RKO (cell line): Measurements from ENCODE around the gene RAB2B.
"Not testable (repeated sequence)": the region's sequence is repeated elsewhere in the genome, so short reads cannot be mapped to it uniquely, and the experiment has no call there.

Source experiments
- DNase-seq: peaks from one replicate; pipeline ENCODE4 v3.0.0-alpha.2; 2016; ENCODE audit warnings: low spot score

The RAB2B gene

DNA sequence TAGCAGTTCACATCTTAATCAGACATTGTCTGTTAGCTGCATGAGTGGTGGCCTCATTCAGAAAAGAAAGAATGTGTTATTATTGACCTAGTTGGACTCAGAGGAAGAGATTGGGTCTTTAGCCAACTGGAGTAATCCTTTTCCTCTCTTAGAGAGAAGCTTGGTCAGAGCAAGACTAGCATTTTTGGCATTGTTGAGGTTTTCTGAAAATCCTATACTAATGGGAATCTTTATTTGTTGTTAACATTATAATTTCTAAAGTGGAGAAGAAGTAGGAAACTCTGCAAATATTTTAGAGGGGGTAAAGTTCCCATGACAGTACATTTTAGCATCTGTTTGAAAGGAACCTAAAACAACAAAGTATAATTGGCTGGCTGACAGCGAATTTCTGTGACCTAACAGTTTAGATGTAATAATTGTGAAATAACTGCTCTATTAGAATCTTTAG lies 9.9 kb upstream of the RAB2B start:
- no peak for DNase-seq

DNA sequence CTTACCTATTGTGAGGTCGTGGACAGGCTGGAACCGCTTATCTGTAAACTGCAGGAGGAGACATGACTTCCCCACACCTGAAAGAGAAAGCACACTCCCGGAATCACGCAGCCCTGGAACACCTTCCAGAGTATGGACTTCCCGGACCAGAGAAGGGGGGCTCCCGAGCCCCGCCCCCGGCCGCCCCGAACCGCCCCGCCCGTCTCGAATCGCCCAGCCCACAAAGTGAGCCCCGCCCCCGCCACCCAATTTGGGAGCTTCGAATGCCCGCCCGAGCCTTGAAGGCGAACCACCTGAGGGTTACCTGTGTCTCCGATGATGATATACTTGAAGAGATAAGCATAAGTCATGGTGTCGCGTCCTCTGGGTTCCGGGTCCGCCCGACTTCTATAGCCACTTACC lies 235 bp downstream of the RAB2B start:
- no peak for DNase-seq

DNA sequence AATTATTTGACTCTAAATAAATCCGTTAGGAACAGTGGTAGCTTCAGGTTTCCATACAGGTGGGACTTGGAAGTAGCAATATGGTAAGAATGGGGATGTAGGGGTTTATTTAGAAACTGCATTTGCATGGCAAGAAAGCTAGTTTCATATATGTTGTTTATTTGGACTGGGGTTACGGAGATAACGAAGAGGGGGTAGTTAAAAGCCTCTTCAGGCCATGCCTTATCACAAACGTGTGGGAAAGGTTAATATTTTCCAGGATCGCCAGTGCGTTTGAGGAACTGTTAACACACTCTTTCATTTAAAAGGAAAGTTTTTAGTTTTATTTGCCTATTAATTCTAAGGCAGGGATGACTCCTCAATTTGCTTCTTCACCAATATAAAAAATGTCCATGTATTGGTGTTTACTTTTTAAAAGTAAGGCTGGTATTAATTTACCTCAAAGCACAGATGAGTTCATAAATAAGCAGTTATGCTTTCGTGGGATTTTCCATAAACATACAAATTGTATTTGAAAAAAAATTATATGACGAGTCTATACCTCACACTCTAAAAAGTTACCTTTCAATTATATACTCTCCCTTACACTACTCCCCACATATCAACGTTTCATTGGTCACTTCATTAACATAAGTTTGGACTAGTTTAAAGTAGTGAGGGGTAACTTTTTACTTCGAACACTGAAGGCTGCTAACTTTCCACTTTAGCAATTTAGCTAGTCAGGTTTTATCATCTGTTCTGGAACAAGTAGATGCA lies 814 bp downstream of the RAB2B start:
- peak; percentile 43 for DNase-seq

DNA sequence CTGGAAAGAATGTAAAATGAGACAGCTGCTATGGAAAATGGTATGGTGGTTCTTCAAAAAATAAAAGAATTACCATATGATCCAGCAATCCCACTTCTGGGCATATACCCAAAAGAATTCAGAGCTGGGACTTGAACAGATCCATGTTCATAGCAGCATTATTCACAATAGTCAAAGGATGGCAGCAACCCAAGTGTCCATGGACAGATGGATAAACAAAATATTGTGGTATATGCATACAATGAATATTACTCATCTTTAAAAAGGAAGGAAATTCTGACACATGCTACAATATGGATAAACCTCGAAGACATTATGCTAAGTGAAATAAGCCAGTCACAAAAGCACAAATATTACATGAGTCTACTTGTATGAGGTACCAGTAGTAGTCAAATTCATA lies 9.1 kb downstream of the RAB2B start:
- DNase-seq, result no peak

DNA sequence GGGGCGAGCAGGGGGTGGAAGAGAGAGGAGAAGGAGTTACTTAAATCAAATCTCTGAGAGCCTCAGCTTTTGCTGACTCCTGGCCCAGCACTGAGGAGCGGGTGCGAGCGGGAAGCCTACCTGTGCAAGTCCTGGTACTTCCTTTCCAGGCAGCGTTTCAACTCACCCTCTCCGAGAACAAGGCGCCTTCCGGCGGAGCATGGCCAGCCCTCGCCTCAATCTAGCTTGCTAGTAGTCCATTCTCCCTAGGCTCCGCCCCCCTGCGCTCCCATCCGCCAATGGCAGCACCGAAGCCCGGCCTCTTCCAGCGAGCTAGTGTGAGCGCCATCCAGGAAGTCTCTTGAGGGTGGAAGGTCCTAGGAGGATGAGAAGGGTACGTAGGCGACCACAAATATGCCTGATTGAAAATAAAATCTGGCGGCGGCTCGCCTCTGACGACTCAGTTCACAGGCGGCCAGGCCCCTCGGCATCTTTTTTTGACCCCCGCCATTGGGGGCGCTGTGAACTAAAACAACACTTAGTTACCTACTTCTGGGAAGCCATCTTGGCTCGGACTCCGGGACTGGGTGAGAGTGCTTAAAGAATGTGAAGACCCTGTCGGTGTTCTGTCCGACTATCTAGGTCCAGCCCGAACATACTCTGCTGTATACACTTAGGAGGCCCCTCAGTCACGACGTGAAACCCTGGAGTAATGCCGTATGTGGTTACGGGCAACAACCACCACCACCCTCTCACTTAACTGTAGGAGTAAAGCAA lies 20.7 kb downstream of the RAB2B start, which contains the start of gene CHD8:
Gene CHD8, minus strand, starts transcription at position 212 of the 756 bp plus-strand sequence. CDS start 24,480 bp downstream, outside the sequence.
- peak; percentile 100 for DNase-seq

DNA sequence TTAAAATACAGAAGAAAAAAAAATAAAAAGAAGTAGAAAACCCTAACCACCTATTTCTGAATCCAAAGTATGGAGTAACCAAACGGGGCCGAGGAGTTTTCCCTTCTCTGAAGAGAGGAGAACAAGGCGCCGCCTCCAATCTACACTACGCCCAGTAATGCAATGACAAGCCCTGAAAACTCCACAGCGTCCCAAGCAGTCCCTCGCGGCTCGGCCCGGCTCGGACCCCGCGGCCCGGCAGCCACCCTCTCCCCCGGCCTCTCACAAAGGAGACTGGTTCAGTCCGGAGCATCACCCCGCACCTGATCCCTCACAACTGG lies 21.2 kb downstream of the RAB2B start:
- no peak for DNase-seq

DNA sequence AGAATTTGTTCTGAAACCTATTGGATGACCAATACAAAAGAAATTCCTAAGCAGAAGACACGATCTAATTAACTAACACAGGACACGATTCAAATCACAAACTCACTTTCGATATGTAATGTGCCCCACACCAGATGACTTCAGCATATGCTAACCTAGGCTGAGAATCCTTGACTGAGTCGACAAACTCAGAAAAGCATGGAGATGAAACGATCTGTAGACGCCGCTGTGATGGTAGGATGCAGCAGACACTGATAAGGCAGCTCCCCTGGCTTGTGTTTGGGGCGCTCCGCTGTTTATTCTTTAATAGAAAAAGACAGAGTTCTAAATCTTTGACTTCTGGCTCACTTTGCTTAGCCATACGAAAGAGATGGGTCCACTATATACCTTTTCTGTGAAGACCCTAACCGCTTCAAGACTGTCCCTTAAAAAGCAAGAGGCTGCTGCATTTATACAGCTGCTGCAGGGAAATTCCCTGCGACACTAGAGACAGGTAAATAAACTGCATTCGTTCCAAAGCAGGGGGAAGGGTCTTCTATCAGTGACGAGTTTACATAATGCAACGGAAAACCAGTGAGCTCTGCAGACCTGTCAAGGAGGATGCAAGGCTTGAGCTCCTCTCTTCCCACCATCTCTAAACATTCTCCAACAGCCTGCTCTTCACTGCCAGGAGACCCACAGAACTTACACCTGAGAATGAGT lies 21.8 kb downstream of the RAB2B start:
- peak; percentile 63 for DNase-seq

DNA sequence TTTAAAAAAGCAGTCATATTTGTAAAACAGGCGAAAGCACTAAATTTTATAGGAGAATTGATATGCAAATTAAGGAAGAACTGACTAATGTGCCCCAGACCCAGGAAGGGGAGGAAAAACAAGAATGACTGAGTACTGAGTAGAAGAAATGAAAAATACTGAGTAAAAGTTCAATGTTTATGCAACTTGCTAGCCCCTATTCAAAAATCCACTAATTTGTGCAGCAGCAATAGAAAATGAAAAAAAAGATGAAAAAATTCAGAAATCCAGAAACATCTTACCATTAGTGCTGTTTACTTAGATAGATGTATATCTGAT lies 26.9 kb downstream of the RAB2B start:
- DNase-seq, result no peak

DNA sequence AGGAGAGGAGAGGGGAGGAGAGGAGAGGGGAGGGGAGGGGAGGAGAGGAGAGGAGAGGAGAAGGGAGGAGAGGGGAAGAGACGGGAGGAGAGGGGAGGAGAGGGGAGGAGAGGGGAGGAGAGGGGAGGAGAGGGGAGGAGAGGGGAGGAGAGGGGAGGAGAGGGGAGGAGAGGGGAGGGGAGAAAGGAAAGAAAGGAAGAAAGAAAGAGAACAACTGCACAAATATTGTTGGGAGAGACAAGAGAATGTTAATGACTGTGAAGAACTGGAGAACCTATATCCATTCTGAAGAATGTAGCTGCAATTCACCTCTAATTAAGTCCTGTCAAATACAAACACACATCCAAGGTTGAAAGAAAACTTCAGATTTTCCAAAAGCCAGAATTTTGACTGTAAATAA lies 34.1 kb downstream of the RAB2B start:
- not testable (repeated sequence) for DNase-seq

DNA sequence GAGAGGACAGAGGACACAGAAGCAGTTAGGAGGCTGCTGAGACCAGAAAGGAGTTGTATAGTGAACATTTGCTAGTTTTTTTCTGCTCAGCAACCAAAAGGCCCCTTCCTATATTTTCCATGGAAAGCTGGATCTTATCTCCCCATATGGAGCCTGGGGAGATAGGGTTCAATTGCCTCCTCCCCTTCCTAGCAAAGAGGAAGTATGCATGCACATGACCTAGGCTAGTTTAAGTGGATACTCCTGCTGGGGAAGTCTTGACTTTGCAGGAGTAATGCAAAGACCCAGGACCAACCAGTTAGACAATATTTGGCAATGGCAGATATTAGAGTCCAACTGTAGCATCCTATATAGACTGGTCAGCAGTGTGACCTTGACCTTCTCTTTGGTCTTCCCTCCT lies 35.9 kb downstream of the RAB2B start:
- DNase-seq, result no peak

DNA sequence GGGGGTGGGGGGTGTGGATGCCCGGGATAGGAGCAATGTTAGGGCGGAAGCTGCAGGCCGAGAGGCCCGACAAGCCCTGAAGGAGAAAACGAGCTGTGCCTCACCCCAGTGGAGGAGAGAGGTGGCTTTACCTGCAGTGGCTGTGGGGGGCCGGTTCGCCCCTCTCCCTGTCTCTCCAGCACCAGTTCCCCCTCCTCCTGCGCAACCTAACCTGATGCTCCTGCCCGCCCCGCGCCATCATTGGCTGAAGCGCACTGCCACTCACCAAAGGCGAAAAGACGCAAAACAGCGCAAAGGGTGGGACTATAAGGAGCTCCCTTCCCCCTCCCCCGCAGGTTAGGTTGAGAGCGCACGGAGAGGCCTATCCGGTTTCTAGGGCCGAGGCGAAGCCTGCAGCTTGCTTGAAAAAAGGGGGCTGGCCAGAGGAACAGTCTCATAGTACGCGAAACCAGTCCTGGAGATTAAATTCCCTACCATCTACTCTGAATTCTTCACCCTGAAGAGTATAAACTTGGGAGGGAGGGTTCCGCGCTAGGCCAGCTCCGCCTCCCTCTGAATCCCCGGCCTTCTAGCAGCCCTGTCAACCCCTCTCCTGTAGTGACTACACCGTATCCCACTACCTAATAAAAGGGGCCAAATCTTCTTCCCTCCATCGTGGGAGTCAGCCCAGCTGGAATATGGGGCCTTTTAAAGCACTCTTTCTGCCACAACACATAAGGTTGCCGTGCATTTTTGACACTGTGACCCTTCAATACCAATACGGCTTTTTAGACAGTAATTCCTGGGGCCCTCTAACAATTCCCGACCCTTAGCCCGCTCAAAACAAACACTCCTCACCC lies 39.5 kb downstream of the RAB2B start:
- DNase-seq, result peak; percentile 97

DNA sequence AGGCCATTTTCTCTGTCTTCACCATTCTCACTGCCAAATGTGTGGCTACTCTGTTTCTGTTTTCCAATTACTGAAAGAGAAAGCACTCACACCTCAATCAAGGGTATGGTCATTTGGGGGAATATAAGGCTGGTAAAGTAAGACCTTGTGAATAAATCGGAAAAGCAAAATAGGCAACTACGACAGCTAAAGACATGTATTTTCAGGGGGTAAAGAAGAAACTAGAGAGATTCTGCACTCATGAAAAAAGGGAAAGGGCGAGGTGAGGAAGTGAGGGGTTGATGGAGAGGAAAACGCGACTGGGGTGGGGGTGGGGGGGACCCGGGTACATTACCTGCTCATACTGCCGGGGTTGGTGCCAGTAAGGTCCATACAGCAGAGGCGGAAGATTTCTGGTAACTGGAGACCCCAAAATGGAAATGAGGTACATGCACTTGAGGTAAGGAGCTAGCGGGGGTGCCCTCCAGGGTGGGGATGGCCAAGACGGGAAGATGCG lies 40.1 kb downstream of the RAB2B start:
- DNase-seq, result no peak

DNA sequence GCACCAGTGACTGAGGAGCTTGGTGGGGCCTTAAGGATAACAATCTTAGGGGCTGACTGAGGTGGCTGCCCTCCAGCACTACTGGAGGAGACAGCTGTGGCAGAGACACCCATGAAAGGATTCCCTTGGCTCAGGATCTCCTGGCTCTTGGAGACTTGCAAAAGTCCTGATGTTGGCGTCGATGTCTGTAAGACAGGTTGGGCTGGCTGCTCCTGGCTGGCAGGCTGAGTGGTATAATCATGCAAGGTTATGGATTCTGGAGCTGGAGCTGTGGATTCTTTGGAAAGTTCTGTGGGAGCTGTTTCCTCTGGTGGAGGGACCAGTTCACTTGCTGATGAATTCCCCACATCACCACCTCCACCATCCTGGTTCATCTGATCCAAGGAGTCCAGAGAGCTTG lies 45.6 kb downstream of the RAB2B start:
- DNase-seq, result no peak

DNA sequence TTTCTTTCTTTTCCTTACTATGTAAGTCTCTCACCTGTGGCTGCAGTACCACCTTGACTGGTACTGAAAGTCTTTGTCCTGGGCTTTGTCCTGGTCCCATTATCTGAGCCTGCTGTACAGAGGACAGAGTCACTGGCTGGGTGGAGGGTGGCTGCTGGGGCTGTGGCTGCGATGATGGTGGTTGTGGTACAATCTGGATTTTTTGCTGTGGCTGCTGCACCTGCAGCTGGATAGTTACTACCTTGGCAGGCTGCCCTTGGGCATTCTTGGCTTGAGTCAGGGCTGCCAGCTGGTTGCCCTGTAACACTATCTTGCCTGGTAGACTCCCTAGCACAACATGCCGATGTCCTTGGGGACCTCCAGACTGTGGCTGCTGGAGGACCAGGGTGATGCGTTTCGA lies 47.8 kb downstream of the RAB2B start:
- DNase-seq, result no peak

DNA sequence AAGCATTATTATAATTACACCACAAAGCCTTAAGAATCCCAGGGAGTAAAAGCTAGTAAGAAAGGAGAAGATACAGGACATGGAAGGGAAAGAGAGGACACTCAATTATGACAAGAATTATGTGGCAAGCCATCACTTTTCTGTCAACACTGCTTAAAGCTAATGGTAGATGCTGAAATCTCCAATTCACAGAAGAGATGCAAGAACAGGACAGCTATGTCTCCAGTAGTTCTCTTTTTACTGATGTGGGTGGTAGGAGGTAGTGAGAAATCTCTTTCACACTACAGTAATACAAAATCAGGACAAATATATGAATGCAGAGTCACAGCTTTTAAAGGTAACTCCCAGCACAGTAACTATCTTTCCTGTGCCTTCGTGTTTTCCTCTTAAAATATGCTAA lies 50.1 kb downstream of the RAB2B start:
- no peak for DNase-seq

DNA sequence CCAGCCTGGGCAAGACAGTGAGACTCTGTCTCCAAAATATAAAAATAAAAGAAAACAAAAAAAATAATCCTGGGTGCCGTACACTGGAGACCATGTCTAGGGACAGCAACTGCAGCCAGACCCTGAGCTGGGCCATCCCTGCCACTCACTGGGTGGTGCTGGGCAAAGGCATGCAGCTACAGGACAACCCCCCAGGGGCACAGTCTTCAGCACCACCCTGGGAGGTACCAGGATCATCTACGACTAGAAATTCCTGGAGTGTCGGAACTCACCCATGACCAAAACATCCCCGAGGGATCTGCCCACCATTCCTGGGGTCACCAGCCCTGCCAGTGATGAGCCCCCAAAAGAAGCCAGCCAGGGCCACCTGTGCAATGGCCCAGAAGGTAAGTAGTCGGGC lies 57.2 kb downstream of the RAB2B start:
- DNase-seq, result no peak

DNA sequence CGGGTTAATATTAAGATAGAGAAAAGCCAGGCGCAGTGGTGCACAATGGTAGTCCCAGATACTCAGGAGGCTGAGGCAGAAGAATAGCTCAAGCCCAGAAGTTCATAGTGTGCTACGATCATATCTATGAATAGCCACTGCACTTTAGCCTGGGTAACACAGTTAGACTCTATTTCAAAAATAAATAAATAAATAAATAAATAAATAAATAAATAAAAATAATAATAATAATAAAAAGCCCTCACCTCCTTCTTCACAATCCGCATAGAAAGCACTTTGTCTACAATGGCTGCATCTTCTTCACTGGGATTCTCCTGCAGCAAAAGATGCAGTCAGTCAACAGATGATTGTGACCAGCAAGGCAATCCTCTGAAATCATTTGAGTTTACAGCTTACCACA lies 61.4 kb downstream of the RAB2B start:
- DNase-seq, result no peak

DNA sequence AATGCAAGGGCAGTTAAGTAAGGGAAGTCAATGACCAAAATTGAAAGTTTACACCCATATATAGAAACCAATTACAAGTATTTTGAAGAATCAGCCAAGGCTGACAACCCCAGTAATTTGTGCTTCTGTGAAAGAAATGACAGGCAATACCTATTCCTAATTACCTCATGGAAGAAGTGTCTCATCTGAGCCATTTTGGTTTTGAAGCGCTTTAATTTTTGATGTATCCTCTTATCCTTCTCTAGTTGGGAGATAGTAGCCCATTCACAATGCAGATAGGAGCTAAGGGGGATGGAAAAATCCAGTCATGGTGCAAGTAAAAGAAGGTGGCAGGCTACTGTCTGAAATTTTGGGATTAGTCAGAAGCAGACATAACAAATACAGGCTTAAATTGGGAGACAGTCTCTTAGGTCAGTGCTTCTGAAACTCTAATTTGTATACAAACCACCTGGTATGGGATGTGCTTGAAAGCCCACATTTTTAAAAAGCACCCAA lies 62.6 kb downstream of the RAB2B start:
- DNase-seq, result no peak
